Measurements from ENCODE around the gene PNKP.

The PNKP gene

DNA sequence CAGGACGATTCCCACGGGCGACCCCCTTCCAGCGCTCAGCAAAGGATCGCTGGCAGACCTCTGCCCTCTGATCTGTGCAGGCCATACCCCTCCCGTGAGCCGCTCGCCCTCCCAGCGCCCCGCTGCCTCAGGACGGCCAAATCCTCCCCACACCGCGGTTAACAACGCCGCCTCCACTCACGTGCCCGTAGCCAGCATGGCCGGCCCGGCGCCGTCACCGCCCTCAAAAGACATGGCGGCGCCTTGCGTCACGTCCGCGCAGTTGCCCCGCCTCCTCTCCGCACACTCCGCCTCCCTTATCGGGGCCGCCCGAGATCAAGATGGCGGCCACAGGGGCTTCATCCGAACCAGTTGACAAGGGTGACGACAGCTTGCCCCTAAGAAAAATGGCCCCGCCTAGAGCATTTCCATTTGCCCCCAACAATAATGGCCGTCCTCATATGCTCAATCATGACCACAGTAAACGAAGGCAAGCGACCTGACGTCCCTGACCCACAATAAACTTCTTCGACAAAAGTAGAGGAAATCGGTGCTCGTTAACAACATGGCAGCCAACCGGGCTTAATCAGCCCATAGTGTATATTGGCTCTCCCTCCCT lies 9.1 kb upstream of the PNKP start (continued):
- TF ChIP-seq ZNF423 (tag by site-specific recombination; IDR thresholded peaks at IDR 0.05), result no peak
- no peak; the same call in 1 of the 2 replicates for TF ChIP-seq OVOL3 (tag by site-specific recombination; IDR thresholded peaks at IDR 0.05)
- no peak for TF ChIP-seq ZNF777 (tag by site-specific recombination; IDR thresholded peaks at IDR 0.05; ENCODE audit: borderline replicate concordance)
- no peak for TF ChIP-seq ZNF155 (tag by site-specific recombination; IDR thresholded peaks at IDR 0.05)
- no peak for TF ChIP-seq ZNF221 (tag by site-specific recombination; IDR thresholded peaks at IDR 0.05; ENCODE audit: borderline replicate concordance)
- TF ChIP-seq SCRT2 (tag by site-specific recombination; IDR thresholded peaks at IDR 0.05), result peak; percentile 38
- TF ChIP-seq ZNF37A (tag by site-specific recombination; IDR thresholded peaks at IDR 0.05), result no peak
- no peak for TF ChIP-seq IKZF3 (tag by site-specific recombination; IDR thresholded peaks at IDR 0.05)
- TF ChIP-seq HOXD13 (CRISPR knock-in tag; IDR thresholded peaks at IDR 0.05; ENCODE audit: borderline replicate concordance), result no peak
- TF ChIP-seq REPIN1 (tag by site-specific recombination; IDR thresholded peaks at IDR 0.05; ENCODE audit: low read depth), result no peak
- TF ChIP-seq, protein P1, sequence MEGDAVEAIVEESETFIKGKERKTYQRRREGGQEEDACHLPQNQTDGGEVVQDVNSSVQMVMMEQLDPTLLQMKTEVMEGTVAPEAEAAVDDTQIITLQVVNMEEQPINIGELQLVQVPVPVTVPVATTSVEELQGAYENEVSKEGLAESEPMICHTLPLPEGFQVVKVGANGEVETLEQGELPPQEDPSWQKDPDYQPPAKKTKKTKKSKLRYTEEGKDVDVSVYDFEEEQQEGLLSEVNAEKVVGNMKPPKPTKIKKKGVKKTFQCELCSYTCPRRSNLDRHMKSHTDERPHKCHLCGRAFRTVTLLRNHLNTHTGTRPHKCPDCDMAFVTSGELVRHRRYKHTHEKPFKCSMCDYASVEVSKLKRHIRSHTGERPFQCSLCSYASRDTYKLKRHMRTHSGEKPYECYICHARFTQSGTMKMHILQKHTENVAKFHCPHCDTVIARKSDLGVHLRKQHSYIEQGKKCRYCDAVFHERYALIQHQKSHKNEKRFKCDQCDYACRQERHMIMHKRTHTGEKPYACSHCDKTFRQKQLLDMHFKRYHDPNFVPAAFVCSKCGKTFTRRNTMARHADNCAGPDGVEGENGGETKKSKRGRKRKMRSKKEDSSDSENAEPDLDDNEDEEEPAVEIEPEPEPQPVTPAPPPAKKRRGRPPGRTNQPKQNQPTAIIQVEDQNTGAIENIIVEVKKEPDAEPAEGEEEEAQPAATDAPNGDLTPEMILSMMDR (tag by site-specific recombination; IDR thresholded peaks at IDR 0.05), result no peak
- TF ChIP-seq MYNN (tag by site-specific recombination; IDR thresholded peaks at IDR 0.05; ENCODE audit: borderline replicate concordance), result no peak
- TF ChIP-seq ZNF518A (tag by site-specific recombination; conservative IDR thresholded peaks at IDR 0.05; ENCODE audit: low read depth), result peak; percentile 28; the same call in 1 of the 2 replicates
- TF ChIP-seq ZNF449 (tag by site-specific recombination; IDR thresholded peaks at IDR 0.05), result no peak
- no peak for TF ChIP-seq ZNF433 (tag by site-specific recombination; IDR thresholded peaks at IDR 0.05; ENCODE audit: low read depth)
- no peak for TF ChIP-seq ZNF555 (tag by site-specific recombination; conservative IDR thresholded peaks at IDR 0.05)
- 0 out of 2 replicates have a peak, but pooled peaks have one; percentile 15 for TF ChIP-seq KLF1 (tag by site-specific recombination; IDR thresholded peaks at IDR 0.05)
- TF ChIP-seq ZNF133 (tag by site-specific recombination; IDR thresholded peaks at IDR 0.05), result peak; percentile 23; the same call in 1 of the 2 replicates
- TF ChIP-seq ZNF394 (tag by site-specific recombination; IDR thresholded peaks at IDR 0.05; ENCODE audit: borderline replicate concordance), result peak; percentile 24; the same call in 1 of the 2 replicates
- no peak for TF ChIP-seq ZNF776 (tag by site-specific recombination; IDR thresholded peaks at IDR 0.05; ENCODE audit: borderline replicate concordance)
- TF ChIP-seq TCF7L2 (IDR thresholded peaks at IDR 0.05; ENCODE audit: borderline replicate concordance, low read depth, low read length), result no peak; the same call in 1 of the 2 replicates
- TF ChIP-seq BCL11A (tag by site-specific recombination; IDR thresholded peaks at IDR 0.05; ENCODE audit: low read depth), result no peak
- no peak for TF ChIP-seq ZNF341 (tag by site-specific recombination; IDR thresholded peaks at IDR 0.05; ENCODE audit: low read depth)
- TF ChIP-seq ZNF214 (tag by site-specific recombination; IDR thresholded peaks at IDR 0.05; ENCODE audit: borderline replicate concordance), result no peak
- peak; percentile 60 for TF ChIP-seq KLF9 (tag by site-specific recombination; IDR thresholded peaks at IDR 0.05; ENCODE audit: low read depth)
- 0 out of 2 replicates have a peak, but pooled peaks have one; percentile 41 for TF ChIP-seq TRIM28 (IDR thresholded peaks at IDR 0.05; ENCODE audit: borderline replicate concordance, low read length)
- TF ChIP-seq ZNF544 (tag by site-specific recombination; IDR thresholded peaks at IDR 0.05), result no peak
- TF ChIP-seq ZFP3 (tag by site-specific recombination; IDR thresholded peaks at IDR 0.05; ENCODE audit: low read depth), result no peak
- peak; percentile 82; the same call in 1 of the 2 replicates for TF ChIP-seq ZNF76 (tag by site-specific recombination; IDR thresholded peaks at IDR 0.05; ENCODE audit: borderline replicate concordance, low read depth)
- no peak for TF ChIP-seq ZBTB1 (tag by site-specific recombination; IDR thresholded peaks at IDR 0.05)
- TF ChIP-seq, protein P2, sequence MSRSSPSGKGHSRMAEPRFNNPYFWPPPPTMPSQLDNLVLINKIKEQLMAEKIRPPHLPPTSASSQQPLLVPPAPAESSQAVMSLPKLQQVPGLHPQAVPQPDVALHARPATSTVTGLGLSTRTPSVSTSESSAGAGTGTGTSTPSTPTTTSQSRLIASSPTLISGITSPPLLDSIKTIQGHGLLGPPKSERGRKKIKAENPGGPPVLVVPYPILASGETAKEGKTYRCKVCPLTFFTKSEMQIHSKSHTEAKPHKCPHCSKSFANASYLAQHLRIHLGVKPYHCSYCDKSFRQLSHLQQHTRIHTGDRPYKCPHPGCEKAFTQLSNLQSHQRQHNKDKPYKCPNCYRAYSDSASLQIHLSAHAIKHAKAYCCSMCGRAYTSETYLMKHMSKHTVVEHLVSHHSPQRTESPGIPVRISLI (tag by site-specific recombination; IDR thresholded peaks at IDR 0.05), result no peak
- no peak for TF ChIP-seq ZNF248 (tag by site-specific recombination; IDR thresholded peaks at IDR 0.05)

All from HEK293 (cell line).